Raji (cell line): ENCODE data around the gene SMAGP.

Source experiments
- POLR2A ChIP-seq: IDR thresholded peaks from 2 replicates; pipeline ENCODE4 v1.6.1; 2011; ENCODE audit warnings: low read depth, low read length, control low read depth; ENCODE audit not compliant: insufficient read depth

SMAGP gene, protein sequence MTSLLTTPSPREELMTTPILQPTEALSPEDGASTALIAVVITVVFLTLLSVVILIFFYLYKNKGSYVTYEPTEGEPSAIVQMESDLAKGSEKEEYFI

DNA sequence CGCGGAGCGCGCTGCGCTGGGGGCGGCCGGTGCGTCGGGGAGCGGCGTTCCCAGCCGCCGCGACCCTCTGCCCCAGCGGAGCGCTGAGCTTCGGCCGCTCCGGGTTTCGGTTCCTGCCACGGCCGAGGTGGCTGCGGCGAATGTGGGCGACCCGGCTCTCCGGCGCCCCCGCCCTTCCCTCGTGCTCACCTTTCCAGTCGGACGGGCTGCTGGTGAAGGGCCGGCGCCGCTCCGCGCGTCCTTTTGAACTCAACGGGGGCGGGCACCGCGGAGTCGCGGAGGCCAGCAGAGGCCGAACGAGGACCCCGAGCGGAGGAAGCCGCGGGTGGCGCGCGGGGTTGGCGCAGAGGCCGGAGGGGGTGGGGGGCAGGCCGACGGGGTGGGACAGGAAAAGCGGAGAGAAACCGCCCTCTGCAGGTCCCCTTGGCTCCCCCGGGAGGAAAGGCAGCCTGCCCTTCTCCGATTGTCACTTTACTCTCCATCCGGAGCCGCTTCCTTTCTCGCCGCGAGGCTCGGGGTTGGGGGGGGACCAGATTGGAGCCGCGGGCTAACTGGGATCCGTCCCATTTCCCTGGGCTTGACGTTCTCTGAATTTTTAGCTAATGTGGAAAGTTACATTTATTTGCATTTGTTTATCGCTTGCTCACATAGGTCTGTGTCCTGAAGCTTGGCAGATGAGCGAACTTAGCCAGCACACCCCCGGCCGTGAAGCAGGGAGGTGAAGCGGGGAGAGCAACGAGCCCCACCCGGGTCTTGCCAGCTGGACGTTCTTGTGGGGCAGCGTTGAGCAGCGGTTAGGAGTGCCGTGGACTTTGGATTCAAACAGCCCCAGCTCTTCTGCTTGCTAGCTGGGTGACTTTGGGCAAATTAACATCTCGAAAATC is at the start of gene SMAGP:
SMAGP (minus strand) TSS at position 349 of the 884 bp plus-strand sequence. CDS start 1,137 bp downstream, outside the sequence.
- TF ChIP-seq POLR2A, result no peak

- no peak for TF ChIP-seq POLR2A
Observed at GRCh38 chr12:51318846-51319599, 48.8 kb upstream of the SMAGP start.

DNA sequence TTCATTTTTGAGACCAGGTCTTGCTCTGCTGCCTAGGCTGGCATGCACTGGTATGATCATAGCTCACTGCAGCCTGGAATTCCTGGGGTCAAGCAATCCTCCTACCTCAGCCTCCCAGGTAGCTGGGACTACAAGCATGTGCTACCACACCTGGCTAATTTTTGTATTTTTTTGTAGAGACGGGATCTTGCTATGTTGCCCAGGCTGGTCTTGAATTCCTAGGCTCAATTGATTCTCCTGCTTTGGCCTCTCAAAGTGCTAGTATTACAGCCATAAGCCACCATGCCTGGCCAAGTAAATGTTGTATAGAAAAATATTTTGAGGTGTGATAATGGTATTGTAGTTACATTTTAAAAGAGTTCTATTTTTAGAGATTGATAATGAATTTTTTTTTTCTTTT is 41.2 kb upstream of the SMAGP start:
- TF ChIP-seq POLR2A, result no peak

DNA sequence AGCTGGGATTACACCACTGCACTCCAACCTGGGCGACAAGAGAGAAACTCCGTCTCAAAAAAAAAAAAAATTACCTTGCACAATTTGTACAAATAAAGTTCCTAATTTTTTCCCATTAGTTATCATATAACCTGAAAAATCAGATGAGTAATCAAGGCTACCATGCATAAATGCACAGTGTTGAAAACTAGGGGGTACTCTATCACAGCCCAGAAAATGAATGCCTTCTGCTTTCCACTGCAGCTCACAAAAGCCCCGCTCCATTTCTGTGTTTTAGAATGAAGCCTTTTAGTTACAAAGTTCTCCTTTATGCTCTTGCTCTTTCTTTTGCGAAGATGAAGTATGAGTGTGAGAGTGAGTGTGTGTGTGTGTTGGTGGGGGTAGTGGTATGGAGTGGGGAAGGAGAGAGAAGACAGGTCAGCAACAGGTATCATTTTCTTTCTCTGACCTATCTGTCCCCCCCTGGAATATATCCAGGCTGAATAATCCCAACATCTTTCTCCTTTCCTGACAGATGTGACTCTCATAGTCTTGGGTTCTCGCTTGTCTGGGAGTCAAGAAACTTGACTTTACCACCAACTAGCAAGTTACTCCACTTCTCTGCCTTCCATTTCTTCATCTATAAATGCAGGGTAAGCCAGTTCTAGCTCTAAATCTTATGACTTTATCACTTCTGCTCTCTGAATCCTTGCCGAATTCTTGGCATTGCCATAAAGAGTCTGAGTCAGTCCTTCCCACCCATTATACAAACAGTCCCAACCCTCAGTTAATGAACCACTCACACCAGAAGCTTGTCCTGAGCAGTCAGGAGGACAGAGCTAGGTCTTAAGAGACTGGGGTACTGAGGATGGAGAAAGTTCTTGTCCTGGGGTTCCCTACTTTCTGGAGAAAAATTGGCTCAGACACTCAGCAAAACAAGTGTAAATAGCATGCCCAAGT is 37.7 kb upstream of the SMAGP start:
- no peak for TF ChIP-seq POLR2A

DNA sequence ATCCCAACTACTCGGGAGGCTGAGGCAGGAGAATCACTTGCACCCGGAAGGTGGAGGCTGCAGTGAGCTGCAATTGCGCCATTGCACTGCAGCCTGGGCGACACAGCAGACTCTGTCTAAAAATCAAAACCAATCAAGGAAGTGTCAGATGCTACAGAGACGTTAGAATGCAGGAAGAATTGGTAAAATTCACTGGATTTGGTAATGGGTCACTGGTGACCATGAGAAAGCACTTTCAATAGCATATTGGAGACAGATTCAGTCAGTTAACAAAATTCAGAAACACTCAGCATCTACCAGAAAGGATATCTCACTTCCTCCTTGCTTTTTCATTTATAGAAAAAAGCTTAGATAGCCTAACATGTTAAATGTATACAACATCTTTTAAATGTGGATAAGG is 36.3 kb upstream of the SMAGP start:
- no peak for TF ChIP-seq POLR2A

GRCh38 chr12:51295651-51296050 is 25.4 kb upstream of the SMAGP start:
- no peak for TF ChIP-seq POLR2A

DNA sequence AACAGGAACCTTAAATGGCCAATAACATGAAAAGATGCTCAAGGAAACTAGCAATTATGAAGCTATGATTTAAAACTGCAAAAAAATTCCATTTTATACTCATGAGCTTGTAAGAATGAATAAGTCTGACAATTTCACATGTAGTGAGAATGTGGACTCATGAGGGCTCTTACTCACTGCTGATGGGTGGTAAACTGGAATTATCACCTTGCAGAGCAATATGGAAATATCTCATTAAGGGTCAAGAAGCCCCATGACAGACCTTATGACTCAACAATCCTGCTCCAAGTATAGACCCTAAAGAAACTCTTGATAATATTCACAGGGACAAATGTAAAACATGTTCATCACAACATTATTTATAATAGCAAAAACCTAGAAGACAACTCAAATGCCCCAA is 23.5 kb upstream of the SMAGP start:
- no peak for TF ChIP-seq POLR2A

DNA sequence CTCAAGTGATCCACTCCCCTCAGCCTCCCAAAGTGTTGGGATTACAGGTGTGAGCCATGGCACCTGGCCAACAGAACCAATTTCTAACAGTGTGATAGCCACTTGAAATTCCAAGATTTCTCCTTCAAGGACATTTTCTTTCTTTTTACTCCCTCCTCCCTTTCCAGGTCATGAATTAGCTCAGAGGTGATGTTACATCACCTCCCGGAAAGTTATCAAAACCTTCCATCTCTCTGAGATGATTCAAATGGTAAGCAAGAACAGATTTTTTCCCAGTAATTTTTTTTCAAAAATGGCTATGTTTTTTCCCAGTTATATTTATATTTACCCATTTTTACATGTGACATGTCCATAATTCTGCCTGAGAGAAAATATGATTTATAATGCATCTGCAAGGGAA is 15.6 kb upstream of the SMAGP start:
- TF ChIP-seq POLR2A, result no peak

- no peak for TF ChIP-seq POLR2A
Observed at GRCh38 chr12:51281202-51281924, 11.1 kb upstream of the SMAGP start.

GRCh38 chr12:51275088-51275487 is 4.9 kb upstream of the SMAGP start:
- no peak for TF ChIP-seq POLR2A

GRCh38 chr12:51270951-51271518 is 820 bp upstream of the SMAGP start:
- TF ChIP-seq POLR2A, result no peak

- TF ChIP-seq POLR2A, result no peak
Observed at GRCh38 chr12:51269174-51270066, 795 bp downstream of the SMAGP start.

DNA sequence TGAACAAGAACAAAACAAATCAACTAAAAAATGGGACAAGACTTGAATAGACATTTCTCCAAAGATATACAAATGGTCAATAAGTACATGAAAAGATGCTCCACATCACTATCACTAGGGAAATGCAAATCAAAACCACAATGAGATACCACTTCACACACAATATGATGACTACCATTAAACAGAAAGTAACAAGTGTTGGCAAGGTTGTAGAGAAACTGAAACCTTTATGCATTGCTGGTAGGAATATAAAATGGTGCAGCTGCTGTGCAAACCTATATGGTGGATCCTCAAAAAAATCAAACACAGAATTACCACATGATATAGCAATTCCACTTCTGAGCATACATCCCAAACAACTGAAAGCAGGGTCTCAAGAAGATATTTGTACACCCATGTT is 5.2 kb downstream of the SMAGP start:
- no peak for TF ChIP-seq POLR2A
